B cell (primary cell): ENCODE results near the gene HDGF. TPM values are rescaled to one million over a fixed set of nuclear protein-coding genes. Genes with fewer than 3 reads are reported as not detected.

Experiments
- ATAC-seq: fragments of 200-7000 bp; cut with Tn5 transposase; one replicate; pipeline ENCODE4 v1.10.0; 2021; ENCODE audit warnings: low read depth, mild to moderate bottlenecking, moderate number of reproducible peaks, moderate library complexity
- CTCF ChIA-PET: fragments of 350-600 bp; sonication (Branson Sonifier 250); formaldehyde crosslinking; loops from one replicate; lab custom pipeline; 2021; ENCODE audit warnings: antibody characterized with exemption, inconsistent platforms; lab: Charles Lee
- POLR2A ChIA-PET: fragments of 350-600 bp; sonication (Branson Sonifier 250); formaldehyde crosslinking; loops from one replicate; lab custom pipeline; 2021; ENCODE audit warnings: antibody characterized with exemption; lab: Charles Lee
- DNase-seq: peaks from one replicate; pipeline ENCODE4 v3.0.0; 2013
- H2AFZ ChIP-seq: 2 replicates; pipeline ENCODE4 v1.6.1; 2012; ENCODE audit warnings: mild to moderate bottlenecking, low read depth, low read length; ENCODE audit not compliant: insufficient read depth, poor library complexity, severe bottlenecking
- H3K27ac ChIP-seq, 2 donors: 1 replicate in 1 of 2; 2 replicates in 1 of 2; pipeline ENCODE4 v1.5.1; 2012 to 2013; ENCODE audit warnings: low read length in 2 of 2, mild to moderate bottlenecking in 2 of 2, moderate library complexity in 1 of 2
- H3K27me3 ChIP-seq, 4 experiments: fragments of 200-600 bp in 1 of 4; sonication (generic) in 1 of 4; replicated peaks in 1 of 4; 1 replicate in 2 of 4; 2 replicates in 2 of 4; pipeline versions ENCODE4 v1.6.1 to v1.7.0; 2013 to 2016; ENCODE audit warnings: low read length in 3 of 4, mild to moderate bottlenecking in 2 of 4, mixed read lengths in 1 of 4, moderate library complexity in 1 of 4; ENCODE audit not compliant: insufficient read depth in 4 of 4, control insufficient read depth in 3 of 4; ENCODE audit errors: control extremely low read depth in 1 of 4
- H3K36me3 ChIP-seq, 2 experiments: replicated peaks in 1 of 2; 1 replicate in 1 of 2; 2 replicates in 1 of 2; pipeline versions ENCODE4 v1.6.1 to v1.7.1; 2013; ENCODE audit warnings: low read length in 1 of 2; ENCODE audit not compliant: insufficient read depth in 2 of 2, control insufficient read depth in 1 of 2; ENCODE audit errors: control extremely low read depth in 1 of 2, extremely low read depth in 1 of 2
- H3K4me1 ChIP-seq, 2 donors: fragments of 200-600 bp in 1 of 2; sonication (generic) in 1 of 2; 1 replicate in 1 of 2; 2 replicates in 1 of 2; pipeline versions ENCODE4 v1.5.1 to v1.6.1; 2013 to 2017; ENCODE audit warnings: low read length in 2 of 2; ENCODE audit not compliant: control insufficient read depth in 2 of 2, insufficient read depth in 2 of 2
- H3K4me2 ChIP-seq: replicated peaks from 2 replicates; pipeline ENCODE3; 2012; ENCODE audit warnings: mild to moderate bottlenecking, low read depth, low read length; ENCODE audit not compliant: poor library complexity, severe bottlenecking
- H3K4me3 ChIP-seq, 5 experiments: fragments of 200-600 bp in 1 of 5; sonication (generic) in 1 of 5; 1 replicate in 3 of 5; 2 replicates in 2 of 5; pipeline versions ENCODE4 v1.5.1 to v1.7.0; 2011 to 2016; ENCODE audit warnings: low read length in 4 of 5, mild to moderate bottlenecking in 4 of 5, low read depth in 2 of 5, control low read depth in 1 of 5, moderate library complexity in 1 of 5; ENCODE audit not compliant: insufficient read depth in 1 of 5; ENCODE audit errors: control extremely low read depth in 1 of 5, extremely low read depth in 1 of 5
- H3K79me2 ChIP-seq: fragments of 200-600 bp; sonication (generic); one replicate; pipeline ENCODE4 v1.6.0; 2016; ENCODE audit warnings: low read length; ENCODE audit not compliant: control insufficient read depth, insufficient read depth
- H3K9ac ChIP-seq: fragments of 200-600 bp; sonication (generic); 2 replicates; pipeline ENCODE4 v1.6.1; 2017; ENCODE audit warnings: mild to moderate bottlenecking, low read length, moderate library complexity
- H3K9me3 ChIP-seq, 3 donors: one replicate each; pipeline versions ENCODE4 v1.6.1 to v1.7.1; 2013; ENCODE audit warnings: low read length in 2 of 3; ENCODE audit not compliant: control insufficient read depth in 2 of 3, insufficient read depth in 1 of 3; ENCODE audit errors: control extremely low read depth in 1 of 3
- H4K20me1 ChIP-seq: 2 replicates; pipeline ENCODE4 v1.6.0; 2012; ENCODE audit warnings: mild to moderate bottlenecking, low read length; ENCODE audit not compliant: insufficient read depth, control insufficient read depth, poor library complexity, severe bottlenecking
- H3K27ac Mint-ChIP-seq: one replicate; pipeline ENCODE4 v1.8.0; 2021; ENCODE audit warnings: mixed read lengths
- H3K27me3 Mint-ChIP-seq: one replicate; pipeline ENCODE4 v1.8.0; 2021; ENCODE audit warnings: mixed read lengths
- H3K4me1 Mint-ChIP-seq: one replicate; pipeline ENCODE4 v1.8.0; 2021; ENCODE audit warnings: mixed read lengths
- H3K4me3 Mint-ChIP-seq: one replicate; pipeline ENCODE4 v1.8.0; 2021; ENCODE audit warnings: mixed read lengths
- H3K9me3 Mint-ChIP-seq: one replicate; pipeline ENCODE4 v1.8.0; 2022; ENCODE audit warnings: mixed read lengths; ENCODE audit not compliant: insufficient read depth
- EZH2 ChIP-seq: IDR thresholded peaks from 2 replicates; pipeline ENCODE4 v1.6.1; 2012; ENCODE audit warnings: borderline replicate concordance, low read depth, mild to moderate bottlenecking, moderate library complexity, low read length; ENCODE audit not compliant: insufficient read depth, poor library complexity, severe bottlenecking
- WGBS: methylation state at CpG from one replicate; pipeline ENCODE4 v1.1.5; 2013; ENCODE audit warnings: missing lambda C conversion rate; ENCODE audit not compliant: insufficient coverage; 5-methylcytosine and 5-hydroxymethylcytosine counted together
- intact Hi-C: fragments of 100-400 bp; cut with micrococcal nuclease; formaldehyde crosslinking; loops from one replicate; pipeline ENCODE4 v1.10.0; 2022
- polyA plus RNA-seq: library from polyadenylated mRNA; depleted of rRNA; stranded (reverse); fragments of >200 nt; gene quantifications from 2 replicates; pipeline ENCODE4 v1.2.3, GENCODE V29; 2012
- total RNA-seq, 2 donors: library from RNA; stranded (reverse); fragments of 120-200 nt in 1 of 2; gene quantifications; 1 replicate in 1 of 2; 2 replicates in 1 of 2; pipeline versions ENCODE4 v1.2.3 to v1.2.4, GENCODE V29; 2013 to 2022
- TF ChIP-seq, protein P1 (sequence below): fragments of 200-600 bp; IDR thresholded peaks from one replicate; pipeline ENCODE4 v1.8.0; 2022; ENCODE audit warnings: antibody characterized with exemption, mild to moderate bottlenecking

Gene HDGF
- total and polyA plus RNA-seq, 2 donors (not counting 1 experiment from before 2014, with no cell fraction given): 40.3 to 89.9 TPM

DNA sequence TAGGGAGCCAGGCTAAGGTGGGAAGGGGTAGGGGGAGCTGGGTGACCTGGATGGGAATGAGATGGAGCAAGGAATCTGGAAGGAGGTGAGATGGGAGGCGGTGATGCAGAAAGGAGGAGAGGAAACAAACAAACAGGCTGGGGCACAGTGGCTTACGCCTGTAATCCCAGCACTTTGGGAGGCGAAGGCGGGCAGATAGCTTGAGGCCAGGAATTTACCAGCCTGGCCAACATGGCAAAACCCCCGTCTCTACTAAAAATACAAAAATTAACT lies 56.8 kb downstream of the HDGF start:
- Histone ChIP-seq H3K27ac (no peak overlapping the region), H2AFZ (no peak overlapping the region), H3K27me3 (peaks cover 0 to 65% (median 30%) of the 10 kb centered on the region in 4 experiments)

DNA sequence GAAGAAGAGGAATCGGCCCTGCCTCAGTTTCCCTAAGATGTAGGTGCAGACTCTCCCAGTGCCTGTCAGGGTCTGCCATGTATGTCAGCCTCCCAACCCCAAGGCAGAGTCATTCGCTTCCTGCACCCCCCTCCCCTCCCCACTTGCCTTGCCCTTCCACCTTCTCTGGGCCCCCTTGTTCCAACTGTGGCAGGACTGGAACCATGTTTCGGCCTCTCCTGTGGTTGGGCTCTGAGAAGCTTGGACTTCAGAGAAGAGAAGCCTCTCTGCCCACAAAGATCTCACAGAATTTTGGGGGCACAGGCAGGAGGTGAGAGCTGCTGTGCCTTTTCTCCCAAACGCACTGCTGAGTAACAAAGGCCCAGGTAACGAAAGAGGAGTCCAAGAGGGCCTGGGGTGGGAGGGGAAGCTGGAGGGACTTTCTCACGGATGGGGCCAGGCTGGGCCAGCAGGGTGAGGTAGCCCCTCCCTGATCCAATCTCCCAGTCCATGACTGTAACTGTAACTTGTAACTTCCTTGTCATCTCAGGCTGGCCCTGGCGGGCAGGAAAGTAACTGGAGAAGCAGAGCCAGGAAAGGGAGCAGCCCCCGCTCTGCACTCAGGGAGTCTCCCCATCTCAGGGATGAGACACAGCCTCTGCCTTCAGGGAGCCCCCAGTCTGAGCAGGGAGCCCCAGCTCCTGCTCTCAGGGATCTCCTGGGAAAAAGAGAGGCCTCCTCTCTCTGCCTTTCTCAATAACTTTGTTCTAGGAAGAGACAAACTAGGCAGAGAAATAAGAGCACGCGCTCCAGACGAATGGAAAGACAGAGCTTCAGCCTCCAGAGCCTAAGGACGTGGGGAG lies 57.4 kb downstream of the HDGF start:
- Mint-ChIP-seq H3K27me3 (peaks cover 64% of the 10 kb centered on the region), H3K4me3 (no peak overlapping the region), H3K4me1 (peaks cover 16% of the 10 kb centered on the region), H3K9me3 (no peaks in the 10 kb centered on the region), H3K27ac (no peak overlapping the region)
- WGBS: 90% methylated on average over 11 of the region's 12 CpGs
- H3K4me2 ChIP-seq: no peak overlapping the region
- H3K9me3 ChIP-seq: peaks cover 0 to 3% (median 0%) of the 10 kb centered on the region in 3 donors
- H3K79me2 ChIP-seq: no peaks in the 10 kb centered on the region
- no peak overlapping the region for H3K4me3 ChIP-seq
- POLR2A ChIA-PET: no interaction called here
- peaks cover 9 to 19% of the 10 kb centered on the region in 2 donors for H3K4me1 ChIP-seq
- CTCF ChIA-PET: interaction anchor here (1.5 kb wide), 1 partner anchor 31 kb away, joined by 3 read pairs; no protein-coding TSS in a partner anchor
- no peaks in the 10 kb centered on the region for H4K20me1 ChIP-seq
- no peak overlapping the region for H3K27ac ChIP-seq
- DNase-seq (no peak), ATAC-seq (no peak)
- H2AFZ ChIP-seq: no peak overlapping the region
- TF ChIP-seq, protein P1, sequence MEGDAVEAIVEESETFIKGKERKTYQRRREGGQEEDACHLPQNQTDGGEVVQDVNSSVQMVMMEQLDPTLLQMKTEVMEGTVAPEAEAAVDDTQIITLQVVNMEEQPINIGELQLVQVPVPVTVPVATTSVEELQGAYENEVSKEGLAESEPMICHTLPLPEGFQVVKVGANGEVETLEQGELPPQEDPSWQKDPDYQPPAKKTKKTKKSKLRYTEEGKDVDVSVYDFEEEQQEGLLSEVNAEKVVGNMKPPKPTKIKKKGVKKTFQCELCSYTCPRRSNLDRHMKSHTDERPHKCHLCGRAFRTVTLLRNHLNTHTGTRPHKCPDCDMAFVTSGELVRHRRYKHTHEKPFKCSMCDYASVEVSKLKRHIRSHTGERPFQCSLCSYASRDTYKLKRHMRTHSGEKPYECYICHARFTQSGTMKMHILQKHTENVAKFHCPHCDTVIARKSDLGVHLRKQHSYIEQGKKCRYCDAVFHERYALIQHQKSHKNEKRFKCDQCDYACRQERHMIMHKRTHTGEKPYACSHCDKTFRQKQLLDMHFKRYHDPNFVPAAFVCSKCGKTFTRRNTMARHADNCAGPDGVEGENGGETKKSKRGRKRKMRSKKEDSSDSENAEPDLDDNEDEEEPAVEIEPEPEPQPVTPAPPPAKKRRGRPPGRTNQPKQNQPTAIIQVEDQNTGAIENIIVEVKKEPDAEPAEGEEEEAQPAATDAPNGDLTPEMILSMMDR: no peak
- no peak for TF ChIP-seq EZH2
- intact Hi-C loops: no loop called here
- H3K27me3 ChIP-seq: peaks cover 0 to 70% (median 33%) of the 10 kb centered on the region in 4 experiments
- no peak overlapping the region for H3K9ac ChIP-seq
- no peaks in the 10 kb centered on the region for H3K36me3 ChIP-seq

More for the DNA sequence above, 56.8 kb downstream of the HDGF start:
- Histone ChIP-seq H3K9ac (no peak overlapping the region), H3K4me3 (no peak overlapping the region), H3K79me2 (no peaks in the 10 kb centered on the region), H4K20me1 (no peaks in the 10 kb centered on the region), H3K36me3 (no peaks in the 10 kb centered on the region), H3K9me3 (peaks cover 0 to 3% (median 0%) of the 10 kb centered on the region in 3 donors), H3K4me1 (peaks cover 4 to 14% of the 10 kb centered on the region in 2 donors), H3K4me2 (no peak overlapping the region)
- CTCF ChIA-PET: interaction anchor here (1.5 kb wide), 1 partner anchor 31 kb away, joined by 3 read pairs; no protein-coding TSS in a partner anchor
- TF ChIP-seq, protein P1: no peak
- no peak for TF ChIP-seq EZH2
- ATAC-seq (no peak), DNase-seq (no peak)
- POLR2A ChIA-PET: no interaction called here
- Mint-ChIP-seq H3K27me3 (peaks cover 63% of the 10 kb centered on the region), H3K4me3 (no peak overlapping the region), H3K9me3 (no peaks in the 10 kb centered on the region), H3K27ac (no peak overlapping the region), H3K4me1 (peaks cover 14% of the 10 kb centered on the region)
- intact Hi-C loops: no loop called here
- 87% methylated on average over 5 of the region's 5 CpGs for WGBS
